ENCODE measurements around the gene CDK5RAP2.

- TF ChIP-seq CTCF (optimal IDR thresholded peaks at IDR 0.05 in 1 of 3, IDR thresholded peaks at IDR 0.05 in 1 of 3, conservative IDR thresholded peaks at IDR 0.05 in 1 of 3; ENCODE audit: extremely low read depth in 1 of 3, insufficient read depth in 2 of 3, low read length in 3 of 3), result no peak
- TF ChIP-seq EZH2 (IDR thresholded peaks at IDR 0.05; ENCODE audit: low read length), result no peak
These were observed 168.0 kb downstream of the CDK5RAP2 start for GRCh38 chr9:120411862-120412424.
